Lower leg skin (tissue), 3 donors: ENCODE measurements around the gene MICAL2.

Experiments used
- CTCF ChIP-seq, 3 donors: fragments of 450-650 bp; IDR thresholded peaks; one replicate each; pipeline ENCODE4 v1.5.1; 2016; ENCODE audit warnings: antibody characterized with exemption in 3 of 3, mild to moderate bottlenecking in 3 of 3, moderate library complexity in 2 of 3
- POLR2A ChIP-seq, 2 donors: fragments of 450-650 bp; IDR thresholded peaks; one replicate each; pipeline ENCODE4 v1.6.1; 2016 to 2017; ENCODE audit warnings: antibody characterized with exemption in 2 of 2, mild to moderate bottlenecking in 1 of 2, moderate library complexity in 1 of 2

GRCh38 chr11:12120031-12121008 is 9.9 kb downstream of the MICAL2 start:
- no peak for TF ChIP-seq CTCF (IDR thresholded peaks at IDR 0.05)
- TF ChIP-seq POLR2A (IDR thresholded peaks at IDR 0.05): no peak
